ENCODE data around the gene RGPD8. TPM values are rescaled to one million over a fixed set of nuclear protein-coding genes. Genes with fewer than 3 reads are reported as not detected.
A peak's percentile ranks its signal among the peaks of the same experiment; 100 is the strongest.

Gene RGPD8
- total RNA-seq, 1 donor from 2014 or later = 16.0 TPM

- peaks cover 28% of the 10 kb centered on the region for H3K4me1 ChIP-seq
- peak overlapping the region; percentile 85 for H3K27ac ChIP-seq
- H3K4me3 ChIP-seq = peak overlapping the region; percentile 89
- no peaks in the 10 kb centered on the region for H3K36me3 ChIP-seq
- H3K27me3 ChIP-seq (ENCODE audit: low read depth) = no peaks in the 10 kb centered on the region
- no peak for ATAC-seq
- no peak for DNase-seq
- H3K9me3 ChIP-seq = no peaks in the 10 kb centered on the region
- TF ChIP-seq CTCF (IDR thresholded peaks at IDR 0.05) = no peak
- intact Hi-C loops (cut with DNase I) = no loop called here
These were observed 47.1 kb upstream of the RGPD8 start for GRCh38 chr2:112480530-112481049.

GRCh38 chr2:112476434-112476833 is 43.0 kb upstream of the RGPD8 start:
- Histone ChIP-seq H3K9me3 (no peaks in the 10 kb centered on the region), H3K27ac (no peak overlapping the region), H3K36me3 (no peaks in the 10 kb centered on the region), H3K4me1 (peaks cover 6% of the 10 kb centered on the region), H3K27me3 (ENCODE audit: low read depth) (no peaks in the 10 kb centered on the region), H3K4me3 (no peak overlapping the region)
- intact Hi-C loops (cut with DNase I) = no loop called here
- ATAC-seq (no peak), DNase-seq (no peak)
- TF ChIP-seq CTCF (IDR thresholded peaks at IDR 0.05) = no peak

GRCh38 chr2:112474844-112475486 is 41.5 kb upstream of the RGPD8 start:
- no peak overlapping the region for H3K4me3 ChIP-seq
- H3K4me1 ChIP-seq = no peaks in the 10 kb centered on the region
- intact Hi-C loops (cut with DNase I) = no loop called here
- ATAC-seq (no peak), DNase-seq (no peak)
- TF ChIP-seq CTCF (IDR thresholded peaks at IDR 0.05) = no peak
- H3K9me3 ChIP-seq = no peaks in the 10 kb centered on the region
- no peaks in the 10 kb centered on the region for H3K36me3 ChIP-seq
- H3K27me3 ChIP-seq (ENCODE audit: low read depth) = no peaks in the 10 kb centered on the region
- no peak overlapping the region for H3K27ac ChIP-seq

GRCh38 chr2:112472547-112473263 is 39.3 kb upstream of the RGPD8 start:
- no peak overlapping the region for H3K4me3 ChIP-seq
- intact Hi-C loops (cut with DNase I) = no loop called here
- no peak overlapping the region for H3K27ac ChIP-seq
- no peaks in the 10 kb centered on the region for H3K36me3 ChIP-seq
- TF ChIP-seq CTCF (IDR thresholded peaks at IDR 0.05) = no peak
- no peaks in the 10 kb centered on the region for H3K4me1 ChIP-seq
- ATAC-seq (no peak), DNase-seq (no peak)
- H3K27me3 ChIP-seq (ENCODE audit: low read depth) = no peaks in the 10 kb centered on the region
- H3K9me3 ChIP-seq = no peaks in the 10 kb centered on the region

GRCh38 chr2:112465382-112465781 is 31.9 kb upstream of the RGPD8 start:
- Histone ChIP-seq H3K4me1 (no peaks in the 10 kb centered on the region), H3K4me3 (no peak overlapping the region), H3K27ac (no peak overlapping the region), H3K27me3 (ENCODE audit: low read depth) (no peaks in the 10 kb centered on the region), H3K9me3 (no peaks in the 10 kb centered on the region), H3K36me3 (no peaks in the 10 kb centered on the region)
- no peak for TF ChIP-seq CTCF (IDR thresholded peaks at IDR 0.05)
- ATAC-seq (no peak), DNase-seq (no peak)
- intact Hi-C loops (cut with DNase I) = no loop called here

All from lower lobe of right lung (tissue), 2 donors.